SU-DHL-6 (cell line): ENCODE measurements around the gene CD6.

Experiments used
- EZH2phosphoT487 ChIP-seq: fragments of 200-600 bp; sonication (generic), shearing (Covaris generic); conservative IDR thresholded peaks from 2 replicates; pipeline ENCODE4 v1.6.1; 2018; ENCODE audit warnings: mild to moderate bottlenecking, antibody characterized with exemption, low read length, moderate library complexity, mixed read lengths
- TF ChIP-seq, protein P1 (sequence below): fragments of 200-600 bp; sonication (generic); IDR thresholded peaks from one replicate; pipeline ENCODE4 v1.5.1; 2017; ENCODE audit warnings: antibody characterized with exemption, mild to moderate bottlenecking, low read length, moderate library complexity; ENCODE audit not compliant: insufficient read depth, poor library complexity, severe bottlenecking

DNA sequence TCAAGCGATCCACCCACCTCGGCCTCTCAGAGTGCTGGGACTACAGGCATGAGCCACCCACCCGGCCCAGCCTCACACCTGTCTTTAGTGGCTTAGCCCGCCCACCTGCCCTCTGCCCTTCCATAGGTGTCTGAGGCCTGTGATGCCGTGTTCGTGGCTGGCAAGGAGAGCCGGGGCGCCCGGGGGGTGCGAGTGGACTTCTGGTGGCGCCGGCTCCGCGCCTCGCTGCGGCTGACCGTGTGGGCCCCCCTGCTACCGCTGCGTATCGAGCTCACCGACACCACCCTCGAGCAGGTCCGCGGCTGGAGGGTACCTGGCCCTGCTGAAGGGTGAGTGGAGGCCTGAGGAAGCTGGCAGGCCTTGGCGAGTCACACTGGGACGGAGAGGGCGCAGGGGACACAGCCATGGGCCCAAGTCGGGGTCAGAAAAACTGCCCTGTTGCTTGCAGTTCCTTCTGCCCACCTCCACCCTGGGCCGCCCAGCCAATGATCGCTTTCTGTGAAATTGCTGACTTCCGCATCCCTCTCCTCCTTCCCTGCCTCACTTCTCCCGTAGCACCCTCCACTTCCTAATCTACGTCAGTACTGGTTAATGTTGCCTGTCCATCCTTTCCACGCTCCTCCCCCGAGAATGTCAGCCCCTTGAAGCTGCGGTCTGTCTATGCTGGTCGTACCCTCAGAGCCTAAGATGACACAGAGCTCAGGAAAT, 37.9 kb upstream of the CD6 start:
- TF ChIP-seq, protein P1, sequence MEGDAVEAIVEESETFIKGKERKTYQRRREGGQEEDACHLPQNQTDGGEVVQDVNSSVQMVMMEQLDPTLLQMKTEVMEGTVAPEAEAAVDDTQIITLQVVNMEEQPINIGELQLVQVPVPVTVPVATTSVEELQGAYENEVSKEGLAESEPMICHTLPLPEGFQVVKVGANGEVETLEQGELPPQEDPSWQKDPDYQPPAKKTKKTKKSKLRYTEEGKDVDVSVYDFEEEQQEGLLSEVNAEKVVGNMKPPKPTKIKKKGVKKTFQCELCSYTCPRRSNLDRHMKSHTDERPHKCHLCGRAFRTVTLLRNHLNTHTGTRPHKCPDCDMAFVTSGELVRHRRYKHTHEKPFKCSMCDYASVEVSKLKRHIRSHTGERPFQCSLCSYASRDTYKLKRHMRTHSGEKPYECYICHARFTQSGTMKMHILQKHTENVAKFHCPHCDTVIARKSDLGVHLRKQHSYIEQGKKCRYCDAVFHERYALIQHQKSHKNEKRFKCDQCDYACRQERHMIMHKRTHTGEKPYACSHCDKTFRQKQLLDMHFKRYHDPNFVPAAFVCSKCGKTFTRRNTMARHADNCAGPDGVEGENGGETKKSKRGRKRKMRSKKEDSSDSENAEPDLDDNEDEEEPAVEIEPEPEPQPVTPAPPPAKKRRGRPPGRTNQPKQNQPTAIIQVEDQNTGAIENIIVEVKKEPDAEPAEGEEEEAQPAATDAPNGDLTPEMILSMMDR, result no peak
- TF ChIP-seq EZH2phosphoT487, result no peak
